Dermis lymphatic vessel endothelial cell (primary cell): ENCODE data around the gene SNX19. TPM values are rescaled to one million over a fixed set of nuclear protein-coding genes. Genes with fewer than 3 reads are reported as not detected.

ENCODE experiments used
- total RNA-seq: library from RNA; depleted of rRNA; stranded (reverse); fragments of >200 nt; gene quantifications from 2 replicates; pipeline ENCODE4 v1.2.1, GENCODE V29; 2014

Gene SNX19
- 36.4 and 48.3 TPM in 2 replicates for total RNA-seq

GRCh38 chr11:130916238-130916855, at the start of gene SNX19:
SNX19 (minus strand) TSS chr11:130916479; CDS start chr11:130915939, 540 bp downstream.

